H1 (cell line): ENCODE measurements around the gene ARMC9.

Experiments
- TAF1 ChIP-seq: IDR thresholded peaks from 2 replicates; pipeline ENCODE4 v1.6.1; 2011; ENCODE audit warnings: mild to moderate bottlenecking, low read depth, low read length
- TF ChIP-seq, protein P1 (sequence below), 3 experiments: IDR thresholded peaks; 1 replicate in 2 of 3; 2 replicates in 1 of 3; pipeline versions ENCODE4 v1.5.1 to v1.6.1; 2011; ENCODE audit warnings: low read length in 3 of 3, mild to moderate bottlenecking in 3 of 3, inconsistent platforms in 2 of 3, low read depth in 1 of 3, moderate library complexity in 1 of 3; ENCODE audit not compliant: insufficient read depth in 1 of 3; ENCODE audit errors: control extremely low read depth in 1 of 3

DNA sequence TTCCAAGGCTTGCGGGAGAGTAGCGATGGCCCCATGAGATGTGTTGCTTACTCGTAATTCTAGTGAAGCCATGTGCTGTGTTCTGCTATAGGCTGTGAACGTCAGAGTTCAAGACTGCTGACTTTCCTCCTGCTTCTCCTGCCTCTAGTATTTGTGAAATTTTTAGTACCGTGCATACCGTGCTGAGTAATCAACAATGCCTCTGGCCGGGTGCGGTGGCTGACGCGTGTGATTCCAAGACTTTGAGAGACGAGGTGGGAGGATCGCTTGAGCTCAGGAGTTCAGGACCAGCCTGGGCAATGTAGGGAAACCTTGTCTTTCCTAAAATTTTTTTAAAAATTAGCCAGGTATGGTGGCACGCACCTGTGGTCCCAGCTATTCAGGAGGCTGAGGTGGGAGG is 137.2 kb downstream of the ARMC9 start:
- TF ChIP-seq TAF1, result no peak
- TF ChIP-seq, protein P1, sequence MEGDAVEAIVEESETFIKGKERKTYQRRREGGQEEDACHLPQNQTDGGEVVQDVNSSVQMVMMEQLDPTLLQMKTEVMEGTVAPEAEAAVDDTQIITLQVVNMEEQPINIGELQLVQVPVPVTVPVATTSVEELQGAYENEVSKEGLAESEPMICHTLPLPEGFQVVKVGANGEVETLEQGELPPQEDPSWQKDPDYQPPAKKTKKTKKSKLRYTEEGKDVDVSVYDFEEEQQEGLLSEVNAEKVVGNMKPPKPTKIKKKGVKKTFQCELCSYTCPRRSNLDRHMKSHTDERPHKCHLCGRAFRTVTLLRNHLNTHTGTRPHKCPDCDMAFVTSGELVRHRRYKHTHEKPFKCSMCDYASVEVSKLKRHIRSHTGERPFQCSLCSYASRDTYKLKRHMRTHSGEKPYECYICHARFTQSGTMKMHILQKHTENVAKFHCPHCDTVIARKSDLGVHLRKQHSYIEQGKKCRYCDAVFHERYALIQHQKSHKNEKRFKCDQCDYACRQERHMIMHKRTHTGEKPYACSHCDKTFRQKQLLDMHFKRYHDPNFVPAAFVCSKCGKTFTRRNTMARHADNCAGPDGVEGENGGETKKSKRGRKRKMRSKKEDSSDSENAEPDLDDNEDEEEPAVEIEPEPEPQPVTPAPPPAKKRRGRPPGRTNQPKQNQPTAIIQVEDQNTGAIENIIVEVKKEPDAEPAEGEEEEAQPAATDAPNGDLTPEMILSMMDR (IDR thresholded peaks at IDR 0.05; ENCODE audit: control extremely low read depth in 1 of 3, insufficient read depth in 1 of 3, low read depth in 1 of 3, low read length in 3 of 3), result no peak
